ENCODE measurements around the gene TYW3. TPM values are rescaled to one million over a fixed set of nuclear protein-coding genes. Genes with fewer than 3 reads are reported as not detected.

TYW3 gene
- total RNA-seq, 1 donor from 2014 or later = 14.8 TPM

- Mint-ChIP-seq H3K9me3 (ENCODE audit: unreplicated experiment) (no peaks in the 10 kb centered on the region), H3K36me3 (ENCODE audit: low read depth, unreplicated experiment) (no peaks in the 10 kb centered on the region), H3K4me3 (ENCODE audit: unreplicated experiment) (no peak overlapping the region), H3K4me1 (ENCODE audit: unreplicated experiment) (peaks cover 6% of the 10 kb centered on the region), H3K27ac (ENCODE audit: unreplicated experiment) (peak overlapping the region; percentile 83), H3K27me3 (ENCODE audit: unreplicated experiment) (no peaks in the 10 kb centered on the region)
- peak; percentile 70 for DNase-seq (ENCODE audit: low spot score)
- TF ChIP-seq CTCF (IDR thresholded peaks at IDR 0.05; ENCODE audit: unreplicated experiment) = peak; percentile 91
These were observed 43.2 kb upstream of the TYW3 start for GRCh38 chr1:74689621-74690363.

- no peak for TF ChIP-seq CTCF (IDR thresholded peaks at IDR 0.05; ENCODE audit: unreplicated experiment)
- peak overlapping the region; percentile 83 for H3K27ac Mint-ChIP-seq (ENCODE audit: unreplicated experiment)
- H3K27me3 Mint-ChIP-seq (ENCODE audit: unreplicated experiment) = no peaks in the 10 kb centered on the region
- no peak overlapping the region for H3K4me3 Mint-ChIP-seq (ENCODE audit: unreplicated experiment)
- DNase-seq (ENCODE audit: low spot score) = peak; percentile 3
- no peaks in the 10 kb centered on the region for H3K9me3 Mint-ChIP-seq (ENCODE audit: unreplicated experiment)
- H3K36me3 Mint-ChIP-seq (ENCODE audit: low read depth, unreplicated experiment) = no peaks in the 10 kb centered on the region
- peaks cover 6% of the 10 kb centered on the region for H3K4me1 Mint-ChIP-seq (ENCODE audit: unreplicated experiment)
These were observed 42.6 kb upstream of the TYW3 start for GRCh38 chr1:74690364-74690696.

- Mint-ChIP-seq H3K9me3 (ENCODE audit: unreplicated experiment) (no peaks in the 10 kb centered on the region), H3K4me1 (ENCODE audit: unreplicated experiment) (peaks cover 6% of the 10 kb centered on the region), H3K27me3 (ENCODE audit: unreplicated experiment) (no peaks in the 10 kb centered on the region), H3K36me3 (ENCODE audit: low read depth, unreplicated experiment) (no peaks in the 10 kb centered on the region), H3K27ac (ENCODE audit: unreplicated experiment) (no peak overlapping the region), H3K4me3 (ENCODE audit: unreplicated experiment) (no peak overlapping the region)
- TF ChIP-seq CTCF (IDR thresholded peaks at IDR 0.05; ENCODE audit: unreplicated experiment) = no peak
- no peak for DNase-seq (ENCODE audit: low spot score)
These were observed 42.0 kb upstream of the TYW3 start for GRCh38 chr1:74690909-74691308.

GRCh38 chr1:74693473-74693872 lies 39.5 kb upstream of the TYW3 start:
- Mint-ChIP-seq H3K36me3 (ENCODE audit: low read depth, unreplicated experiment) (no peaks in the 10 kb centered on the region), H3K27me3 (ENCODE audit: unreplicated experiment) (no peaks in the 10 kb centered on the region), H3K27ac (ENCODE audit: unreplicated experiment) (no peak overlapping the region), H3K4me3 (ENCODE audit: unreplicated experiment) (no peak overlapping the region), H3K9me3 (ENCODE audit: unreplicated experiment) (no peaks in the 10 kb centered on the region), H3K4me1 (ENCODE audit: unreplicated experiment) (peaks cover 6% of the 10 kb centered on the region)
- no peak for TF ChIP-seq CTCF (IDR thresholded peaks at IDR 0.05; ENCODE audit: unreplicated experiment)
- no peak for DNase-seq (ENCODE audit: low spot score)

- H3K4me3 Mint-ChIP-seq (ENCODE audit: unreplicated experiment) = no peak overlapping the region
- no peak for DNase-seq (ENCODE audit: low spot score)
- H3K9me3 Mint-ChIP-seq (ENCODE audit: unreplicated experiment) = no peaks in the 10 kb centered on the region
- H3K4me1 Mint-ChIP-seq (ENCODE audit: unreplicated experiment) = no peaks in the 10 kb centered on the region
- H3K27ac Mint-ChIP-seq (ENCODE audit: unreplicated experiment) = no peak overlapping the region
- no peaks in the 10 kb centered on the region for H3K27me3 Mint-ChIP-seq (ENCODE audit: unreplicated experiment)
- TF ChIP-seq CTCF (IDR thresholded peaks at IDR 0.05; ENCODE audit: unreplicated experiment) = no peak
- H3K36me3 Mint-ChIP-seq (ENCODE audit: low read depth, unreplicated experiment) = no peaks in the 10 kb centered on the region
These were observed 35.1 kb upstream of the TYW3 start for GRCh38 chr1:74697832-74698231.
